ENCODE results near the gene DIRAS3.
"Not testable (repeated sequence)": the region's sequence is repeated elsewhere in the genome, so short reads cannot be mapped to it uniquely, and the experiment has no call there.

Gene DIRAS3

GRCh38 chr1:68049941-68050878, at the start of gene DIRAS3:
Gene DIRAS3 (minus strand): TSS chr1:68050627. CDS start chr1:68047297, 3,330 bp downstream.
- peak; percentile 46 for DNase-seq (ENCODE audit: low spot score)

GRCh38 chr1:68093737-68094136, 43.3 kb upstream of the DIRAS3 start:
- DNase-seq (ENCODE audit: low spot score): peak; percentile 34

- no peak for DNase-seq (ENCODE audit: low spot score)
These were observed 36.8 kb upstream of the DIRAS3 start for GRCh38 chr1:68087184-68087583.

- DNase-seq (ENCODE audit: low spot score): no peak
These were observed 35.3 kb upstream of the DIRAS3 start for GRCh38 chr1:68085752-68086151.

DNA sequence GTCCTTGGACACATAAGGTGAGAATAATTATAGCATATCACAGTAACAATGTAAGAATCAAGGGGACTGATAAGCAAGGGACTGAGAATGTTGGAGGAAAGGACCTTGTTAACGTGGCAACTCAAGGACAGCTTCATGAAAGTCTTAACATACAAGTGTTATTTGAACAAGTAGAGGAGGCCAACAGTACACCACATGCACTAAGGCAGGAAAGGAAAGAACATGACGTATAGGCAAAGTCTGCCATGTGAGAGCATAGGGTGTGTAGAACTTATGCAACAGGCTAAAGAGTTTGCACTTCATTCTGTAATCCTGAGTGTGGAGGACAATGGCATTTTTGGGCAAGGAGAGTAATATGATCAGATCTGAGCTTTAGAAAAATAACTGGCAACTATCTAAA, 33.3 kb upstream of the DIRAS3 start:
- no peak for DNase-seq (ENCODE audit: low spot score)

DNA sequence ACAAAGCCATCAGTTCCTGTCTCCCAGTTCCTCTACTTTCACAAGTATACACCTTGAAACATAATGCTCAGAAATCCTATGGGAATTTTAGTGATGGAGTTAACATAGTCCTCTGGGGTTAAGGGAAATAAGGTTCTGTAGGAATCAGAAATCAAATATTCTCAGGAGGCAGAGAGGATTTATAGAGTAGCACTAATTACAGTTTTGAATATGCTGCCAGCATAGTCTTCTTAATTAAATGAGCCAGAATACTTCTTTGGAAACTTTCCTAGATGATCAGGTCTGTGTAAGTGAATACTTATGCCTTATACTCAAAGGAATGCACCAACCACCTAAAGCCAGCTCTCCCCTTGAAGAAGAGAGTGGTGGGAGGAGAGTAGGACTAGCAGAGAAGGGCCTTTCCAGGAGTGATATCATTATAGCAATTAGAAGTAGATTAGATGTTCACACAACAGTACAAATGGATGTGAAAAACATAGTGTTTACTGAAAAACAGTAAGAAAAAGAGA, 31.4 kb upstream of the DIRAS3 start:
- no peak for DNase-seq (ENCODE audit: low spot score)

DNA sequence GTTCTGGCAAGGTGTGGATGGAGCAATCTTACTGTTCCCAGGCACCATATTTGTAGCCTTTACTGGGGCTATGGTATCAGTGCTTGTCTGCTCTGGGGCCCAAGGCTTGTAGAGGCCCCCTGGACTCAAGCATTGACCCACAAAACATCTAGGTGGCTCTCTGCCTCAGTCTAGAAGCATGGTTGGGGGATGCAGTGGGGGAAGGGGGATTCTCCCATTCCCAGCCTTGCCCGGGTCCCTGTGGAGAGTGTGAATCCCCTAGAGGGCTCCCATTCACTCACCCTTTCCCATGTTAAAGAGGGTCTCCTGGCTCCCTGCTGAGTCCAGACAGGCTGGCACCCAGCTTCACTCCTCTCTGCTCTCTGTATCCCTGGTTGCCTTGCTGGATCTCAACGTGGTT, 28.2 kb upstream of the DIRAS3 start:
- DNase-seq (ENCODE audit: low spot score): no peak

- DNase-seq (ENCODE audit: low spot score): no peak
These were observed 24.0 kb upstream of the DIRAS3 start for GRCh38 chr1:68074472-68074871.

- no peak for DNase-seq (ENCODE audit: low spot score)
These were observed 15.3 kb upstream of the DIRAS3 start for GRCh38 chr1:68065766-68066165.

DNA sequence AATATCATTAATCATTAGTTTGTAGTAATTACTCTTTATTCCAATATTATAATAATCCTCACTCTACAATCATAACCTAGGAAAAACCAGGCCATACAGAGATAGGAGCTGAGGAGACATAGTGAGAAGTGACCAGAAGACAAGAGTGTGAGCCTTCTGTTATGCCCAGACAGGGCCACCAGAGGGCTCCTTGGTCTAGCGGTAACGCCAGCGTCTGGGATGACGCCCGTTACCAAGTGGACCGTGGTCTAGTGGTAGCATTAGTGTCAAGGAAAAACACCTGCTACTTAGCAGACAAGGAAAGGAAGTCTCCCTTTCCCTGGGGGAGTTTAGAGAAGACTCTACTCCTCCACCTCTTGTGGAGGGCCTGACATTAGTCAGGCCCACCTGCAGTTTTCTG, 7.6 kb upstream of the DIRAS3 start:
- DNase-seq (ENCODE audit: low spot score): not testable (repeated sequence)

GRCh38 chr1:68057564-68057963, 7.1 kb upstream of the DIRAS3 start:
- DNase-seq (ENCODE audit: low spot score): no peak

- no peak for DNase-seq (ENCODE audit: low spot score)
These were observed 6.6 kb upstream of the DIRAS3 start for GRCh38 chr1:68057050-68057449.

GRCh38 chr1:68051475-68051874, 1.0 kb upstream of the DIRAS3 start:
- DNase-seq (ENCODE audit: low spot score): peak; percentile 93

- DNase-seq (ENCODE audit: low spot score): no peak
These were observed 2.8 kb downstream of the DIRAS3 start for GRCh38 chr1:68047659-68048026.

- no peak for DNase-seq (ENCODE audit: low spot score)
These were observed 3.4 kb downstream of the DIRAS3 start for GRCh38 chr1:68046885-68047658.

- DNase-seq (ENCODE audit: low spot score): no peak
These were observed 4.0 kb downstream of the DIRAS3 start for GRCh38 chr1:68046423-68046822.

GRCh38 chr1:68045511-68046180, 4.8 kb downstream of the DIRAS3 start:
- no peak for DNase-seq (ENCODE audit: low spot score)

GRCh38 chr1:68043443-68044090, 6.9 kb downstream of the DIRAS3 start:
- no peak for DNase-seq (ENCODE audit: low spot score)

- no peak for DNase-seq (ENCODE audit: low spot score)
These were observed 13.5 kb downstream of the DIRAS3 start for GRCh38 chr1:68036946-68037345.

DNA sequence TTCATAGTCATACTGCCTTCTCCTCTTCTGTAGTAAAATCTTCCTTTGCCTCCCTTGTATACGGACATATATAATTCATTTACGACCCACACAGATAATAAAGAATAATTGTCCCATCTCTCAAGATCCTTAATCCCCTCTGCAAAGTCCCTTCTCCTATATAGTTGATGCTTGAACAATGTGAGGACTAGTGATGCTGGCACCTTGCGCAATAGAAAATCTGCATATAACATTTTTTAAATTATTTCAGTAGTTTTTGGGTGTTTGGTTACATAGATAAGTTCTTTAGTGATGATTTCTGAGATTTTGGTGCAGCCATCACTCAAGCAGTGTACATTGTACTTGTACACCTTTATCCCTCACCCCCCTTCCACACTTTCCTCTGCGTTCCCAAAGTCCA, 21.0 kb downstream of the DIRAS3 start:
- DNase-seq (ENCODE audit: low spot score): no peak

- no peak for DNase-seq (ENCODE audit: low spot score)
These were observed 21.9 kb downstream of the DIRAS3 start for GRCh38 chr1:68028566-68028965.
